HT-29 (cell line): ENCODE measurements around the gene LRRFIP1. TPM values are rescaled to one million over a fixed set of nuclear protein-coding genes. Genes with fewer than 3 reads are reported as not detected.
"Not testable (repeated sequence)": the region's sequence is repeated elsewhere in the genome, so short reads cannot be mapped to it uniquely, and the experiment has no call there.

Source experiments
- DNase-seq: peaks from one replicate; pipeline ENCODE4 v3.0.0-alpha.2; 2015; ENCODE audit warnings: low spot score
- total RNA-seq: library from RNA; depleted of rRNA; stranded (reverse); fragments of >200 nt; shearing (Covaris generic); gene quantifications from 2 replicates; pipeline ENCODE4 v1.2.3, GENCODE V29; 2014

The LRRFIP1 gene
- total RNA-seq, 1 experiment from 2014 or later = 91.0 TPM

DNA sequence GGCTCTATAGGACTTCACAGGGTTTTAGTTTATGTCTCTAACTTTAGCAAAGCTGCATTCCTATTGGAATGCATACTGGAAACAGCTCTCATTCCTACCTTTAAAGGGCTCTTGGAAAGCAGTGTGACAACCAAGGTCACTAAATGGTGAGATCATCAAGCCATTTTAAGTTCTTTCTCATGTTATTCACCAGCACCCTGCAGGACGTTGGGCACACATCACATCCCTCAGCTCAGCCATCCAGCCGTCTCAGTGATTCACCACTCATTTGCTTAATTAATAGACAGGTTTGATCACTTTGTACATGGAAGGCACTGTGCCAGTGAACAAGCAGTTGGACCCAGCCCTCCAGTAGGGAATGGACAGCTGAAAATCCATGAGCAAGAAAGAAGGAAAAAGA, 139.0 kb downstream of the LRRFIP1 start:
- DNase-seq = no peak

DNA sequence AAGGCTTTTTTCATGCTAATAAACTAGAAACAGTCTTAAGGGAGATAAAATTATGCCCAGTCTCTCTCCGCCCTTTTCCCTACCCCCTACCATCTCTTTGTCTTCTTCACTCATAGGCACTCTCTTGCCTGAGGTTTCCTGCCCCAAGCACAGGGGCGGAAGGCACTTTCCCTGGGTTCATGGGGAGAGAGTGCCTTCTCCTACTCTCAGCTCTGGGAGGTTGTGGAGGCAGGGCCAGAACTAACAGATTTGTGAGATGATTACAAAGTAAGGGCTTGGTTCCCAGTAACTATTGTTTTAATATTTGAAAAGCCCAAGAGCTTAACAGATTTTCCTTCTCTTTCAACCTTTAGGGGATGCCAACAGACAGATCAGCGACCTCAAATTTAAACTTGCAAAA, 145.1 kb downstream of the LRRFIP1 start:
- DNase-seq = no peak

DNA sequence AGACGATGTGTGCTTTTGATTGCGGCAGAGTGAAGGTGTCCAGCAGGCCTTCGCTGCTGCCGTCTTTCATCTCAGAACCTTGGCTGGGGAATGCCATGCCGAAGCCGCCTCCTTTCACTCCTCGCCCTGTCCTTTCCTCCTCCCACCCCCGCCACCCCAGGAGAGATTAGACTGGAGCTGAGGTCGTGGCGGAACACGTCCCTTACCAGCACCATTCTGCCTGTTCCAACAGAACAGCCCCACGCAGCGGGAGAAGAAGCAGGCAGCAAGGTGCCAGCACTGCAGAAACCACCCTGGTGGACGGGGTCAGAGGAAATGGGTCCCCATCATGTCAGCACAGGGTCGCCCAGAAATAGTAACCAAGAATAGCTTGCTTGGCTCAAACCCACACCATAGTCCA, 146.4 kb downstream of the LRRFIP1 start:
- no peak for DNase-seq

DNA sequence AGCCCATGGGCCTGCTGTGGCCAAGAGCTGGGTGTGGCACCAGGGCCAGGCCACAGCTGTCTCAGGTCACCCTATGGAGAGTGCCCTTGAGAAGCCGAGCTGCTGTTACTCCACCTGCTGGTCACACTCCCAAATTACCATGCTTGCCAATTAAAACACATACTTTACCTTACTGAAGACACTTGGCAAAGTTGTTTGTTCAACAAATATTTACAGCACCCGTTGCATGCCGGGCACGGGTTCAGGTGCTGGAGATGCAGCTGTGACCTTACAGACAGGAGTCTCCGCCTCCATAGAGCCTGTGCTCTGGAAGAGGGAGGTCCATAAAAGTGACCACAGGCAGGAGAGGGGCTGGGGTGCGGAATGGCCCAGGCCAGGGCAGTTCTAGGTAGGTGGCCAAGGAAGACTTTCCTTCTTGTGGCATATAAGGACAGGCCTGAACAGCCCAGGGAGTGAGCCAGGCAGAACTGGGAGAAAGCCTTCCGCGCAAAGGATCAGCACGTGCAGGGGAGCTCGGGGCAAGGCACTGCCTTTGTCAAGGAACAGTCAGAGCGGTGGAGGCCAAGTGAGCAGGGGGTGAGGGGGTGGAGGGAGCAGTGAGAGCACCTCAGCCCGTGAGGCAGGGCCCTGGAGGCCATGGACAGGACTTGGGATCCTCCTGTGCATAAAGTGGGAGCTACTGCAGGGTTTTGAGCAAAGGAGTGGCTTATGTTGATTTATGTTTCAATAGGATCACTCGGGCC, 147.6 kb downstream of the LRRFIP1 start:
- DNase-seq = peak; percentile 78

DNA sequence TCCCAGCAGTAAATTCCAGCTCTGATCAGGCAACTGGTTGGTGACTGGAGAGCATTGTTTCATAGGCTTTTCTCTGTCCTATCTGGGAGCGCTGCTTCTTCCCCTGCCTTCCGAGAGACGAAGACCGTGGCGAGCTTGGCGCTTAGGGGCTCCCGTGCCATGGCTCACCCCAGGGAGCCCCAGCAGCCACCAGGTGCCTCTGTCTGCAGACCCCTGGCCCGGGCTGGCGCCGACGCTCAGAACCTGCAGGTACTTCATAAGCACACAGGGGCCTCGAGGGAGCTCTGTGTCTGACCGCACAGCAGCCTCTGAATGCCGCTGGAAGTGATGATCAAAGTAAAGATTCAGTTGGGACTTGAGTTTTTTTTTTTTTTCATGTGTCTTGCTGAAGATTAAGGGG, 152.1 kb downstream of the LRRFIP1 start:
- DNase-seq = no peak

DNA sequence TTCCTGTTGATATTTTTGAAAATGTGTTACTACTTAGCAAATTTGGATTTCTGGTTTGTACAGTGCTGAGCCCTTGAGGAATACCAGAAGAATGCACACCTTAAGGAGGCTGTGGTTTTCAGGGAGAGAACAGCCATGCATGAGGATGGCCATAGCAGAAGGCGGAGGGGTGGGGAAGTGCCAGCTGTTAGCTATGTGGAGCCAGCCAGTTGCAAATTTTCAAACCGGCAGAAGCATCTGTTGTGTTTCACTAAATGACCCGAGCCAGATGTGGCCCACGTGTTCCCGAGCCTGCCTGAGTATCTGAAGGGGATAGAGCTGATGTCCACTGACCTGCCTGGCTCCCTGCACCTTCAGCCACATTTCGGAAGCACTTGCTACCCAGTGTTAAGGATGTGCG, 154.8 kb downstream of the LRRFIP1 start:
- DNase-seq = no peak

DNA sequence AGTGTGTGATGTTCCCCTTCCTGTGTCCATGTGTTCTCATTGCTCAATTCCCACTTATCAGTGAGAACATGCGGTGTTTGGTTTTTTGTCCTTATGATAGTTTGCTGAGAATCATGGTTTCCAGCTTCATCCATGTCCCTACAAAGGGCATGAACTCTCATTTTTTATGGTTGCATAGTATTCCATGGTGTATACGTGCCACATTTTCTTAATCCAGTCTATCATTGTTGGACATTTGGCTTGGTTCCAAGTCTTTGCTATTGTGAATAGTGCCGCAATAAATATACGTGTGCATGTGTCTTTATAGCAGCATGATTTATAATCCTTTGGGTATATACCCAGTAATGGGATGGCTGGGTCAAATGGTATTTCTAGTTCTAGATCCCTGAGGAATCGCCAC, 156.3 kb downstream of the LRRFIP1 start:
- DNase-seq = not testable (repeated sequence)

DNA sequence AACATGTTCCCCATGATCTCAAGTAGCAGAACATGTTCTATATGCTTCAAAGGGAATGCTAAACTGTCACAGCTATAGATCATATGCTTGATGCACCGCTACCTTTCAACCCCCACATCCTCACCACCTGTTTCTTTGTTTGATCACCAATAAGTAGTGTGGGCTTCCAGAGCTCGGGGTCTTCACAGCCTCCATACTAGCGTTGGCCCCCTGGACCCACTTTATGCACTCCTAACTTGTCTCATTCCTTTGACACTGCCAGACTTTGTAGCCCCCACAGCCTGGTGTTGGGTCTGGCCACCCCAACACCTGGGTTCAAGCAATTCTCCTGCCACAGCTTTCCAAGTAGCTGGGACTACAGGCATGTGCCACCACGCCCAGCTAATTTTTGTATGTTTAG, 159.5 kb downstream of the LRRFIP1 start:
- DNase-seq = no peak

DNA sequence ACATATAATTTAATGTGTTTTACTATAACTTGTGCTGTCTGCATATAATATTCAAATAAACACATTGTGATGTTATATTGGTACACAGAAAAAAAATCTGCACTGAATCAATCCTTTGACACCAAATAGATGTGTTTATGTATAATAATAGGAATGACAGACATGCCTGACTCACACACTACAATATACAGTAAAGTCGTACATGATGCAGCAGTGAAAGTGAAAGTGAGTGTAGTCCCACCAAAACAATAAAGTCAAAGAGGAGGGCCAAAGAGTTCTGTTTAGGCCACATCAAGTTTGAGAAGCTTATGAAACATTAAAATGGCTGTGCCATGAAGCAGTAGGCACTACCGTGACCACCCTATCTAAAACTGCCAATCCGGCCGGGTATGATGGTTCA, 163.0 kb downstream of the LRRFIP1 start:
- no peak for DNase-seq

DNA sequence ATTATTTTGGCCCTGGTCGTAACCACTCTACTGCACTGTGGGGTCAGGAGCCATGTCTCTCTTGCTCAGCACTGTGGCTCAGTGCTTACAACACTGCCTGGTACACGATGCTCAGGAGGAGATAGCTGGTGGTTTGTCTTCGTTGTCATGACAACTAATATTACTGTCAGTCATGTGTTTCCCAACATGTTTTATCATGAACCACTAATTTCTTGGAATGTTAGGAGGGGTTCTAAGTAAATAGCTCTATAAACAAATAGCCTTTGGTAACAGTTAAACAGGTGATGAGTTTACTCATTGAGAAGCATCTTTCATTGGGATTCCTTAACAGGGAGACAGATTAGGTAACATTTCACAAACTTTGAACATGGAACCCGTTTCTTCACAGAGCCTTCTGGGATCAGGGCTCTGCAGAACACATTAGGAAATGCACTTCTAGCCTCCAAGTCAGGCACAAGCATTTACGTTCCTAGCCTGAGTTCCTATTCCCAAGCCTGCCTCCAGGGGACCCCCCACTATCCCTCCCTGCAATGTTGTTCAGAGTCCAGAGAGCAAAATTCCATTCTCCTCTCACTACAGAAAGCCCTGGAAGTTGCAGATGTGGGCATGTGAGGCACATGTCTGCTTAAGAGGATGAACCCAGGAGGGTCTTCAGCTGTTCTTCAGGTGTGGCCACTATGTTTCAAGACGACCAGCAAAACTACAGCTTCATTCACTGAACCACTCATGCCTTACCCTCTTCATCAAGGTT, 164.8 kb downstream of the LRRFIP1 start:
- no peak for DNase-seq

DNA sequence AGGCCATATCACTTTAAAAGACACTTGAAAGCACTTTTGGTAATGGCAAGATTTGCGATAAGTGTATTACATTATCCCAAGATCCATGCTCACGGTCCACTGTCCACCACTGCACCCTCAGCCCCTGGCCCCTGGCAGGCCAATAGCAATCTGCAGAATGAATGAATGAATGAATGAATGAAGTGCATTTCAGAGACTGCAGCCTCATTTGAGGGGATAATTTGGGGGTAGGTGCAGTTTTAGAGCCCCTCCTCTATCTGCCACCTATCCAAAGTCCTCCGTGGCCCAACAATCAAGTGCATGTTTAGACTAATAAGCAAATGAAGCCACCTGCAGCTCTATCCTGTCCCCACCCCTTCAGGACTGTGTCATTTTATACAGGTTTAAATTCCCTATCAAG, 169.9 kb downstream of the LRRFIP1 start:
- DNase-seq = no peak

DNA sequence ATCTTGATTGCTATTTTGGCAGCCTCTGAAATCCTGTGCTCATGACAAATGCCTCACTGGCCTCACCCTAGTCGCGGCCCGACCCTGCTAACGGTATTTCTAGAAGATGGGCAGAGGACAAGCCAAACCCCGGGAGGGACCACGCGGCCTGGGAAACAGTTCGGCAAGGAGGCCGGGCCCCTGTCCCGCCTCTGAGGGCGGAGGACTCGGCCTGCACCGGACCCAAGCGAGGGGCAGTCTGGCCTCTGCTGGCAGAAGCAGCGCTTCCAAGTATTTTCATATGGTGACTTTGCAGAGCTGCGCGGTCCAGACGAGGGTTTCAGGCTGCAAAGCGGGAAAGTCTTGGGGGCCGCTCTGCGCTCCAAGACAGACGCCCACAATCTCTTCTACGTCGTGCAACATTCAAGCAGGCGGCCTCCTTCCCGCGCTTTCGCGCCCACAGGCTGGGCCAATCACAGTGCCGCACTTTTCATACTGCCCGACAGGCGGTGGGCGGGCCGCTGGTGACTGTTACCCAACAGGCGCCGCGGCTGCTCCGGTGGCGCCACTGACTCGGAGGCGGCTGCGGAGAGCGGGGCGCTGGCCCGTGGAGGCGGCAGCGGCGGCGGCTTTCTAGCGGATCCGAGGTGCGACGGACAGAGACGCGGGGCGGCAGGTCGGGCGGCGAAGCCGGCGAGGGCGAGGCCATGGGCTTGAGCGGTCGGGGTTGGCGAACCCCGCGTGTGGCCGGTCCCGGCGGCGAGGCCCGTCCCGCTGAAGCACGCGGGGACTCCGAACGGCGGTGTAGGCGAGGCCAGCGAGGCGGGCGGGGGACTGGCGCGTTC, 171.1 kb downstream of the LRRFIP1 start, which contains the start of gene RBM44:
RBM44 (plus strand) TSS at position 544 of the 824 bp plus-strand sequence. CDS start 14,831 bp downstream, outside the sequence.
- DNase-seq = no peak

DNA sequence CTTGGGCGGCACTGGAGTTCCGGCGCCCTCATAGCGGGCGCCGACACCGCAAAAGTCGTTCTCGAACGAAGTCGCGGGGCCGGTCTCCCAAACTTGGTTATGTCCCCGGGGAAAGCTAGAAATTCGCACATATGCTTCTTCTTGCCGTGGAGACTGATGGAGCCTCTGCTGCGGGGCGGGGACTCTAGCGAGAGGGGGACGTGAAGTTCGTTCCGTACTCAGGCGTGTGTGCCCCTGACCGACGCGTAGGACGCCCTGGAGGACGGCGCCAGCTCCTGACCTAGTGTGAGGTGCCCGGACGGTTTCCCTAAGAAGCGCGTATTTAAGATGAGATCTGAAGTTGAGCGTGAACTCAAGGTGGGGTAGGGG, 171.7 kb downstream of the LRRFIP1 start:
- no peak for DNase-seq

DNA sequence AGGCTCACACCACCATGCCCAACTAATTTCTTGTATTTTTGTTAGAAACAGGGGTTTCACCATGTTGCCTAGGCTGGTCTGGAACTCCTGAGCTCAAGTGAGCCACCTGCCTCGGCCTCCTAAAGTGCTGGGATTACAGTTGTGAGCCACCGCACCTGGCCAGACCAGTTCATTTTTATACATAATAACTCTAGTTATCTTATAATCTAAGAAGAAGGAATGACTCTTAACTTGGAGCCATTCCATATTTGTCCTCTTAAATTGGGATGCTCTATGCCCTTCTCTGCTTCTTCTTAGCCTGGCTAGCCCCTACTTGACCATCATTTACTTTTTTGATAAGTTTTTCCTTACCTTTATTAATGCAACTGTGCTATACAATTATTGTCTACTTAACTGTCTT, 174.1 kb downstream of the LRRFIP1 start:
- no peak for DNase-seq

DNA sequence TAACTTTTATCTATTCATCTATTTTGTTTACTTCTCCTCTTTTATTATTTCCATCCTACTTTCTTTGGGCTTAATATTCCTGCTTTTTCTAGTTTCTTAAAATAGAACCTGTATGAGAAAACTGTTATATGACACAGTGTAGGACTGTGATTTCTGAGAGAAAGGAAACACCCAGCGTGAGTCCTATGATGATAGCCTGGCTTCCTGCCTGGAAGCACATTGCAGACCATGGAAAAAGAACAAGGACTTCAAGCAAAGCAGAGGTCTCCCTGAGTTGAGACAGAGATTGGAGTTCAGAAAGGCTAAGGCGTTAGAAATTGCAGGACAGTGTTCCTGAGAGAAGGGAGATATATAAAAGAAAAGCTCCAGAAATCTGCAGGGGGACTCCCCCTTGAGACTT, 178.9 kb downstream of the LRRFIP1 start:
- no peak for DNase-seq

DNA sequence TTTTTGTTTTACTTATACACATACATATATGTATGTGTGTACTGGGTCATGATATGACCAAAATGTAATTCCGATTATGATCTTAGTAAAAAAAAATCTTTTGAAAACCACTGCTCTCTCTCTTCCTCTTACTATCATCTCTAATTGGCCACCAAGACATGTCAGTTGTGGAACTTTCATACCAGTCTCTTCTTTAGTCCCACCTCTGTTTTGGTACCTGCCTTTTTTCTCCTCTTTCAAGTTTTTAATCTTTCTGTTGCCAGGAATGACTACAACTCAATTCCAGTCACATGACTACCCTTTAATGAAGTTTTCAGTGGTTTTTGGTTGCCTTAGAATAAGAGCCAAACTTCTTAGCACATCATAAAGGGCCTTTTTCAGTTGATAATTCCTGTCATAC, 188.2 kb downstream of the LRRFIP1 start:
- DNase-seq = no peak

DNA sequence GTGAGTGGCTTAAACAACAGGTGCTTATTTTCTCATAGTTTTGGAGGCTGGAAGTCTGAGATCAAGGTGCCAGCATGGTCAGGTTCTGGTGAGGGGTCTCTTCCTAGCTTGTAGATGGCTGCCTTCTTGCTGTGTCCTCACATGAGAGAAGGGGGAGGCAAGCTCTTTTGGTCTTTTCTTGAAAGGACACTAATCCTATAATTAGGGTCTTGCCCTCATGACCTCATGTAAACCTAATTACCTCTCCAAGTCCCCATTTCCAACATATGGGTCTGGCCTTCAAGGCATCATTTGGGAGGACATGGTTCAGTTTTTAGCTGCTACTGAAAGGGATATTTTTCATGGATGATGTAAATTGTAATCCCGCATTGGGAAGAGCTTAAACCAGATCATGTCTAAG, 189.1 kb downstream of the LRRFIP1 start:
- DNase-seq = no peak

DNA sequence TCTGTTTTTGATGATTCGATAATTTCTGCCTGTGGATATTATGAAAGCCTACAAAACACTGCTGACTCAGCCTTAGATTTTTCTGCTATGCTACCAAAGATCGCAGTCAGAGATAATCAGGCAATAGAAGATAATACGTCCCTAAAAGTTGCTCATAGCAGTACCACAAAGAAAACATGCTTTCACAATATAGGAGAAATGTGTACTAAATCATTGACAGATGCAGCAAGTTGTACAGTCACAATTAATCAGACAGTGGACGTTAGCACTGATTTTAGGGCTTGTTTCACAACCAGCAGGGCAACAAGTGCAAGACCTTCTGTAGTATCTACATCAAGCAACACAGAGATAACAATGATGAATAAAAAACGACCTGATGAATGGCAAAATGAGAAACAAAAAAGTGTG, 190.7 kb downstream of the LRRFIP1 start:
- DNase-seq = no peak

DNA sequence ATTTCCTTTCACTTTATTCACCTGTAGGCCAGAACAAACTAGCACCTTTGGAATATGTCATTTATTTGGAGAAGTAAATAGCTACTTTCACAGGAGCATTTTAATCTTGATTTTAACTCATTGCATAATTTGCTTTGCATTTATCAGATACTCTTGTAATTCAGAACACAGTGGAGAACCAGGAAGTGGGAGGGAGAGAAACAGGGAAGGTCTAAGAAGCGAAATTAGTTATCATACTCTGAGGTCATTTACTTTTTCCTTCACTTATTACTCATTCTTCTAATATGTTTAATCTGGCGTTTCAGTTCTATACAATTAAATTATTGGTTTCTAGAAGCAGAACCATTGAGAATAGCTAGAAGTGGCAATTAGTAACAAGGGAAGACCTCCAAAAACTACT, 191.8 kb downstream of the LRRFIP1 start:
- DNase-seq = no peak

DNA sequence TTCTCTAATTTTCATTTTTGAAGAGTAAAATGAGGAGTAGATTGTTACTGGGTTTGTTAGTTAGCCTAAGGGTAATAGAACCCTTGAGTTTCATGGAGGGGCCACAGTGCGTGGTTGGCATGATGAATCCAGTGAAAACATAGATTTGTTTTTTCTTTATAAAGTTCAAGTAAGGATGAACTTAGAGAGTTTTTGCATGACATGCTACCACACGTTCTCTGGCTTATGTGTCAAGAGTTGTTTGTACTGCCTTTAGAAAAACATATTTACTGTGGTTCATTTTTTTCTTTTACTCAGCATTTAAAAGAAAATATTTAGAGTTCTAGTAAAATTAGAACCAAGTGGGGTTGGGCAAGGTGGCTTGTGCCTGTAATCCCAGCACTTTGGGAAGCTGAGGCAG, 193.0 kb downstream of the LRRFIP1 start:
- no peak for DNase-seq

DNA sequence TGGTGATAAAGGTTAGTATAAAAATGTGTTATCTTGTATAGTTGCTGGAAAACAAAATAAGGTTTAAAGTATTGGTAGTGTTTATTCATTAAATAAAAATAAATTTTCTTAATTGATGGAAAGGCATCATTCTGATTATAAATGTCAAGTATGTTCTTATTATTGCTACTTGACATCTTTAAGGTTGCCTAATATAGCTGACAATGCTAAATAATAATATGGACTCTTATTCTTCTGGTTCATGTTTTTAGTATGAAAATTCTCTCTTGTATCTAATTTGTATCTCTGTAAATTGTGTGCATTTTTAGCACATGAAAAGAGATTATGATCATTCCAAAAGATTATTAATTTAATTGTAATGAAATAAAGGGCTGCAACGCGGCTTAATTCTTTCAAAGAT, 196.2 kb downstream of the LRRFIP1 start:
- DNase-seq = no peak

DNA sequence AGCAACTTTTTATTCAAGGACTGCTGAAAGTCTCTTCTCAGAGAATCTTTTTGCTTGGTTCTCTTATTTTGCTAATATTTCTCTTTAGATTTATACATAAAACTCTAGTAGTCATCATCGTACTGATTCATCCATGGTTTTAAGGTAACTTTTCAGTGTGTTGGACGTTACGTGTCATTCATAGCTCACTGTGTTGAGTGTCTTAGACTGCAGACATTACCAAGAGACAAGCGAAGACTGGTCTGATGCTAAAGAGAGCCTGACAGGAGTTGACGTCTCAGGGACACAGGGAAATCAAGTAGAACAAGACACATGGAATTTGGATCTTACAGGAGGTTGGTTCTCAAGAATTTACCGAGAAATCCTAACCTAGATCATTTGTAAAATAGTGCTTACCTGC, 196.7 kb downstream of the LRRFIP1 start:
- no peak for DNase-seq
